ENCODE data around the gene TMEM271.
"Not testable (repeated sequence)": the region's sequence is repeated elsewhere in the genome, so short reads cannot be mapped to it uniquely, and the experiment has no call there.

Gene TMEM271

GRCh38 chr4:592825-593520 lies 16.9 kb upstream of the TMEM271 start:
- Histone ChIP-seq H3K4me3 (ENCODE audit: severe bottlenecking) (no peak overlapping the region), H3K27ac (ENCODE audit: poor library complexity, severe bottlenecking) (no peak overlapping the region), H3K36me3 (ENCODE audit: low read depth) (no peaks in the 10 kb centered on the region), H3K9me3 (ENCODE audit: severe bottlenecking) (no peaks in the 10 kb centered on the region), H3K27me3 (ENCODE audit: insufficient read depth, poor library complexity, severe bottlenecking) (peaks cover 4% of the 10 kb centered on the region), H3K4me1 (ENCODE audit: insufficient read depth, poor library complexity, severe bottlenecking) (no peaks in the 10 kb centered on the region)
- DNase-seq (ENCODE audit: low spot score) (no peak), ATAC-seq (ENCODE audit: low read depth) (no peak)
- TF ChIP-seq, protein P1, sequence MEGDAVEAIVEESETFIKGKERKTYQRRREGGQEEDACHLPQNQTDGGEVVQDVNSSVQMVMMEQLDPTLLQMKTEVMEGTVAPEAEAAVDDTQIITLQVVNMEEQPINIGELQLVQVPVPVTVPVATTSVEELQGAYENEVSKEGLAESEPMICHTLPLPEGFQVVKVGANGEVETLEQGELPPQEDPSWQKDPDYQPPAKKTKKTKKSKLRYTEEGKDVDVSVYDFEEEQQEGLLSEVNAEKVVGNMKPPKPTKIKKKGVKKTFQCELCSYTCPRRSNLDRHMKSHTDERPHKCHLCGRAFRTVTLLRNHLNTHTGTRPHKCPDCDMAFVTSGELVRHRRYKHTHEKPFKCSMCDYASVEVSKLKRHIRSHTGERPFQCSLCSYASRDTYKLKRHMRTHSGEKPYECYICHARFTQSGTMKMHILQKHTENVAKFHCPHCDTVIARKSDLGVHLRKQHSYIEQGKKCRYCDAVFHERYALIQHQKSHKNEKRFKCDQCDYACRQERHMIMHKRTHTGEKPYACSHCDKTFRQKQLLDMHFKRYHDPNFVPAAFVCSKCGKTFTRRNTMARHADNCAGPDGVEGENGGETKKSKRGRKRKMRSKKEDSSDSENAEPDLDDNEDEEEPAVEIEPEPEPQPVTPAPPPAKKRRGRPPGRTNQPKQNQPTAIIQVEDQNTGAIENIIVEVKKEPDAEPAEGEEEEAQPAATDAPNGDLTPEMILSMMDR (IDR thresholded peaks at IDR 0.05; ENCODE audit: poor library complexity, severe bottlenecking) = no peak

- H3K27me3 ChIP-seq (ENCODE audit: insufficient read depth, poor library complexity, severe bottlenecking); H3K4me3 ChIP-seq (ENCODE audit: severe bottlenecking); H3K36me3 ChIP-seq (ENCODE audit: low read depth); H3K9me3 ChIP-seq (ENCODE audit: severe bottlenecking); DNase-seq (ENCODE audit: low spot score); H3K4me1 ChIP-seq (ENCODE audit: insufficient read depth, poor library complexity, severe bottlenecking); H3K27ac ChIP-seq (ENCODE audit: poor library complexity, severe bottlenecking); ATAC-seq (ENCODE audit: low read depth): not testable (repeated sequence)
These were observed 16.1 kb upstream of the TMEM271 start for GRCh38 chr4:592178-592577.

DNA sequence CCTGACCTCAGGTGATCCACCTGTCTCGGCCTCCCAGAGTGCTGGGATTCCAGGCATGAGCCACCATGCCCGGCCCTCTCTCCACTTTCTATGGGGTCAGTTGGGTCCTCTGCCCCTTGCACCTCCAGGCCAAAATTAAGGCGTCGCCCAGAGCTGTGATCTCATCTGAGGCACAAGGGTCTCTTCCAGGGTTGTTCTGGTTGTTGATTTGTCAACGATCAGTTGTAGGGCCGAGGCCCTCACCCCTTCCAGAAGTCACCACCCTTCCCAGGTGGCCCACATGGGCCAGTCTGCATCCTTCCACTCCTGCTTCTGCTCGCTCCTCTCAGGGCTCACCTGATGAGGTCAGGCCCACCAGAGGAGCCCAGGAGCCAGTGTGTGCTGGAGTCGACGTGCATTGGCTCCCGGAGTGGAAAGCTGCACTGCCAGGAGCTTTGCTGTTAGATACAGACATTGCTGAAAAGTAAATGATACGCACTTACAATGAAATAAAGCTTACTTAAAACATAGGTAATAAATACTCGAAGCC lies 14.3 kb upstream of the TMEM271 start:
- Histone ChIP-seq H3K36me3 (ENCODE audit: low read depth) (no peaks in the 10 kb centered on the region), H3K4me3 (ENCODE audit: severe bottlenecking) (no peak overlapping the region), H3K27me3 (ENCODE audit: insufficient read depth, poor library complexity, severe bottlenecking) (no peaks in the 10 kb centered on the region), H3K9me3 (ENCODE audit: severe bottlenecking) (no peaks in the 10 kb centered on the region), H3K27ac (ENCODE audit: poor library complexity, severe bottlenecking) (no peak overlapping the region), H3K4me1 (ENCODE audit: insufficient read depth, poor library complexity, severe bottlenecking) (no peaks in the 10 kb centered on the region)
- TF ChIP-seq, protein P1 (IDR thresholded peaks at IDR 0.05; ENCODE audit: poor library complexity, severe bottlenecking) = no peak
- no peak for ATAC-seq (ENCODE audit: low read depth)
- DNase-seq (ENCODE audit: low spot score) = no peak

DNA sequence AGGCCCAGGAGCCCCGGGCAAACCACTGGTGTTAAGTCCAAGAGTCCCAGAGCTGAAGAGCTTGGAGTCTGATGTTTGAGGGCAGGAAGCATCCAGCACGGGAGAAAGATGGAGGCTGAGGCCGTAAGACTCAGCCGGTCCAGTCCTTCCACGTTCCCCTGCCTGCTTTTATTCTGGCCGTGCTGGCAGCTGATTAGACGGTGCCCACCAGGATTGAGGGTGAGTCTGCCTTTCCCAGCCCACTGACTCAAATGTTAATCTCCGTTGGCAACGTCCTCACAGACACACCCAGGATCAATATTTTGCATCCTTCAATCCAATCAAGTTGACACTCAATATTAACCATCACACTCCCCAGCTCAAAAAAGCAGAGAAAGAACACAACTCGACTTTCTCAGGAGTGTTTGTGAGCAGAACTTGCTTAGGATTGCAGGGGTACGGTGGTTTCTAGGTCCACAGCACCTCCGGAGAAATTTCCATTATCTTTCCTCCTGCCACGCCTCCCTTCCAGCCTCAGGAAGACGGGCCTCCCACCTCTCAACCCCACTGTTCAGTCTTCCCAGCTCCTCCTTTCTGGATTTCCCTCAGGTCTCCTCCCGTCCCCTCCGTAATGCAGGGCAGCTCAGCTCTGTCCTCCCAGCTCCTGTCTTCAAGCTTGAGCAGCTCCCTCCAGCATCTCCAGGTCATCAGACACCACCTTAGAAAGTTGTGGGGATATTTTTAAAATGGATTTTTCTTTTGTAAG lies 13.3 kb upstream of the TMEM271 start:
- H3K9me3 ChIP-seq (ENCODE audit: severe bottlenecking) = no peaks in the 10 kb centered on the region
- H3K27me3 ChIP-seq (ENCODE audit: insufficient read depth, poor library complexity, severe bottlenecking) = no peaks in the 10 kb centered on the region
- TF ChIP-seq, protein P1 (IDR thresholded peaks at IDR 0.05; ENCODE audit: poor library complexity, severe bottlenecking) = no peak
- H3K27ac ChIP-seq (ENCODE audit: poor library complexity, severe bottlenecking) = no peak overlapping the region
- DNase-seq (ENCODE audit: low spot score) (no peak), ATAC-seq (ENCODE audit: low read depth) (no peak)
- H3K4me1 ChIP-seq (ENCODE audit: insufficient read depth, poor library complexity, severe bottlenecking) = no peaks in the 10 kb centered on the region
- H3K36me3 ChIP-seq (ENCODE audit: low read depth) = no peaks in the 10 kb centered on the region
- no peak overlapping the region for H3K4me3 ChIP-seq (ENCODE audit: severe bottlenecking)

DNA sequence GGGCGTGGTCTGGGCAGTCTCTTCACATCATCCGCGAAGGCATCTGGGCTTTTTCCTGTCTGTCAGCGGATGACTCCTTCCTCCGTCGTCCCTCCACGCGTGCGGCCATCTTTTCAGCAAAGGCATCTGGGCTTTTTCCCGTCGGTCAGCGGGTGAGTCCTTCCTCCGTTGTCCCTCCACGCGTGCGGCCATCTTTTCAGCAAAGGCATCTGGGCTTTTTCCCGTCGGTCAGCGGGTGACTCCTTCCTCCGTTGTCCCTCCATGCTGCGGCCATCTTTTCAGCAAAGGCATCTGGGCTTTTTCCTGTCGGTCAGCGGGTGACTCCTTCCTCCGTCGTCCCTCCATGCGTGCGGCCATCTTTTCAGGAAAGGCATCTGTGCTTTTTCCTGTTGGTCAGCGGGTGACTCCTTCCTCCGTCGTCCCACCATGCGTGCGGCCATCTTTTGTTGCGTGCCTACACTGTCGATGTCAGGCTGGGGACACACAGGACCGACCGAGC lies 12.3 kb upstream of the TMEM271 start:
- DNase-seq (ENCODE audit: low spot score) (no peak), ATAC-seq (ENCODE audit: low read depth) (no peak)
- H3K27ac ChIP-seq (ENCODE audit: poor library complexity, severe bottlenecking) = no peak overlapping the region
- H3K4me3 ChIP-seq (ENCODE audit: severe bottlenecking) = no peak overlapping the region
- H3K9me3 ChIP-seq (ENCODE audit: severe bottlenecking) = no peaks in the 10 kb centered on the region
- TF ChIP-seq, protein P1 (IDR thresholded peaks at IDR 0.05; ENCODE audit: poor library complexity, severe bottlenecking) = no peak
- no peaks in the 10 kb centered on the region for H3K36me3 ChIP-seq (ENCODE audit: low read depth)
- H3K27me3 ChIP-seq (ENCODE audit: insufficient read depth, poor library complexity, severe bottlenecking) = no peaks in the 10 kb centered on the region
- H3K4me1 ChIP-seq (ENCODE audit: insufficient read depth, poor library complexity, severe bottlenecking) = no peaks in the 10 kb centered on the region

Data from RWPE2 (cell line).